ENCODE measurements around the gene SORBS2. TPM values are rescaled to one million over a fixed set of nuclear protein-coding genes. Genes with fewer than 3 reads are reported as not detected.

SORBS2 gene
- total RNA-seq, 2 donors from 2014 or later, result 7.0 to 13.8 TPM

DNA sequence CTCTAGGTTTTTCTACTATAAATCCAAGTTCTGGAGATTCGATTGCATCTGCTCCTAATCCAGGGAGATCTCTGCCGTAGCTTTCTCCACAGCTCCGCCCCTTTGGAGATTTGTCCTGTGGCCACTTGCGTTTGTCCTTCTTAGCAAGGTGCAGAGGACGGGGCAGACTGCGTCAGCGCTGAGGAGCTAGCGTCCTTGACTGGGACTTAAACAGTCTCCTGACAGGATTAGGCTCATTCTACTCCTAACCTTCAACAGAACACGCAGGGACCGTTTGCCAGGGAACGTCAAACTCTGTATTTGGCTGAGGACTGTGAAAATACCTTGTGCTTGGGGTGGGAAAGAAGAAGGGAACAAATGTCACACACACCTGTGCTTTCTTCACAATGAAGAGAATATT, 38.6 kb downstream of the SORBS2 start:
- H3K27ac ChIP-seq (ENCODE audit: low read depth, low read length), result no peak overlapping the region
- no peak overlapping the region for H3K4me3 ChIP-seq (ENCODE audit: low read length)
- Mint-ChIP-seq H3K36me3 (ENCODE audit: low read depth) (no peaks in the 10 kb centered on the region), H3K9me3 (peaks cover 2% of the 10 kb centered on the region), H3K27me3 (ENCODE audit: insufficient read depth) (peaks cover 4% of the 10 kb centered on the region), H3K4me1 (peaks cover 25% of the 10 kb centered on the region), H3K27ac (no peak overlapping the region), H3K4me3 (no peak overlapping the region)
- no peaks in the 10 kb centered on the region for H3K9me3 ChIP-seq (ENCODE audit: control insufficient read depth, low read length)
- TF ChIP-seq, protein P1, sequence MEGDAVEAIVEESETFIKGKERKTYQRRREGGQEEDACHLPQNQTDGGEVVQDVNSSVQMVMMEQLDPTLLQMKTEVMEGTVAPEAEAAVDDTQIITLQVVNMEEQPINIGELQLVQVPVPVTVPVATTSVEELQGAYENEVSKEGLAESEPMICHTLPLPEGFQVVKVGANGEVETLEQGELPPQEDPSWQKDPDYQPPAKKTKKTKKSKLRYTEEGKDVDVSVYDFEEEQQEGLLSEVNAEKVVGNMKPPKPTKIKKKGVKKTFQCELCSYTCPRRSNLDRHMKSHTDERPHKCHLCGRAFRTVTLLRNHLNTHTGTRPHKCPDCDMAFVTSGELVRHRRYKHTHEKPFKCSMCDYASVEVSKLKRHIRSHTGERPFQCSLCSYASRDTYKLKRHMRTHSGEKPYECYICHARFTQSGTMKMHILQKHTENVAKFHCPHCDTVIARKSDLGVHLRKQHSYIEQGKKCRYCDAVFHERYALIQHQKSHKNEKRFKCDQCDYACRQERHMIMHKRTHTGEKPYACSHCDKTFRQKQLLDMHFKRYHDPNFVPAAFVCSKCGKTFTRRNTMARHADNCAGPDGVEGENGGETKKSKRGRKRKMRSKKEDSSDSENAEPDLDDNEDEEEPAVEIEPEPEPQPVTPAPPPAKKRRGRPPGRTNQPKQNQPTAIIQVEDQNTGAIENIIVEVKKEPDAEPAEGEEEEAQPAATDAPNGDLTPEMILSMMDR (conservative IDR thresholded peaks at IDR 0.05), result peak; percentile 37
- no peak overlapping the region for H3K9ac ChIP-seq (ENCODE audit: extremely low read depth, low read length, poor library complexity, severe bottlenecking)
- peak; percentile 68 for DNase-seq
- WGBS, 2 experiments (ENCODE audit: insufficient coverage in 1 of 2, insufficient read length in 1 of 2), result 49 to 59% methylated on average over 6 to 11 of the region's 11 CpGs
- peaks cover 6% of the 10 kb centered on the region for H3K4me1 ChIP-seq (ENCODE audit: control insufficient read depth, insufficient read depth, low read length)
- peaks cover 4% of the 10 kb centered on the region for H3K27me3 ChIP-seq (ENCODE audit: control insufficient read depth, insufficient read depth, low read length, poor library complexity, severe bottlenecking)
- no peaks in the 10 kb centered on the region for H3K36me3 ChIP-seq (ENCODE audit: control insufficient read depth, insufficient read depth, low read length)

DNA sequence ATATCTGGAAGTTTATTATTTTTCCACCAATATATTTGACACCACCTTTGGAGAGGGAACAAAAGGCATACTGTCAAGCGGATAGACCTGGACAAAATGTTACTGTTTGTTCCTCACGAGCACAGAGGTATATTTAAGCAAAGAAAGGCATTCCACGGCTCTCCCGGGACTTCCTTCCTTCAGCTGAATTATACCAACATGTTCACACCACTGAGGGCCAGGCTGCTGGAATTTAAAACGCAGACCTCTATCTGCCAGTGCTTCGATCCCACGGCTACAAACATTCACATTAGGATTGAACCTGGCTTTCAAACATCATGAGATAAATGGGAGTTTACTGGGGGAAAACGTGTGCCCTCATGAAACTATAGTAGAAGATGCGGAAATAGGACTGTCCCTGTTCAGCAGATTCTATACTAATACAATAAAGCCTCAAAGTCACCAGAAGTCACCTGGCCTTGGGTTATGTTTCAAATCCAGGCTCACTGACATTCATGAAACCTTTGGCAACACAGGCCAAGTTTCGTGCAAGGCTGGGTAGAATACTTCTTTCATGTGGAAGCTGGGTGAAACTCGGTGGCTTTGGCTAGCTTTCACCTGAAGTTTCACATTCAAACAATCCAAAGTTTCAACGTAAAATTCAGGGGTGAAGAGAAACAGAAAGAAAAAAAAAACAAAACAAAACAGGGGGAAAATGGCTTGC, 39.5 kb downstream of the SORBS2 start:
- peaks cover 4% of the 10 kb centered on the region for H3K27me3 Mint-ChIP-seq (ENCODE audit: insufficient read depth)
- Histone ChIP-seq H3K36me3 (ENCODE audit: control insufficient read depth, insufficient read depth, low read length) (no peaks in the 10 kb centered on the region), H3K27ac (ENCODE audit: low read depth, low read length) (no peak overlapping the region), H3K27me3 (ENCODE audit: control insufficient read depth, insufficient read depth, low read length, poor library complexity, severe bottlenecking) (peaks cover 4% of the 10 kb centered on the region), H3K9me3 (ENCODE audit: control insufficient read depth, low read length) (no peaks in the 10 kb centered on the region), H3K4me1 (ENCODE audit: control insufficient read depth, insufficient read depth, low read length) (peaks cover 6% of the 10 kb centered on the region), H3K4me3 (ENCODE audit: low read length) (no peak overlapping the region), H3K9ac (ENCODE audit: extremely low read depth, low read length, poor library complexity, severe bottlenecking) (no peak overlapping the region)
- TF ChIP-seq, protein P1 (conservative IDR thresholded peaks at IDR 0.05), result no peak
- peaks cover 25% of the 10 kb centered on the region for H3K4me1 Mint-ChIP-seq
- H3K27ac Mint-ChIP-seq, result no peak overlapping the region
- no peak for DNase-seq
- peaks cover 2% of the 10 kb centered on the region for H3K9me3 Mint-ChIP-seq
- WGBS, 2 experiments (ENCODE audit: insufficient coverage in 1 of 2, insufficient read length in 1 of 2), result 93 to 99% methylated on average over 8 to 12 of the region's 12 CpGs
- no peak overlapping the region for H3K4me3 Mint-ChIP-seq
- H3K36me3 Mint-ChIP-seq (ENCODE audit: low read depth), result no peaks in the 10 kb centered on the region

DNA sequence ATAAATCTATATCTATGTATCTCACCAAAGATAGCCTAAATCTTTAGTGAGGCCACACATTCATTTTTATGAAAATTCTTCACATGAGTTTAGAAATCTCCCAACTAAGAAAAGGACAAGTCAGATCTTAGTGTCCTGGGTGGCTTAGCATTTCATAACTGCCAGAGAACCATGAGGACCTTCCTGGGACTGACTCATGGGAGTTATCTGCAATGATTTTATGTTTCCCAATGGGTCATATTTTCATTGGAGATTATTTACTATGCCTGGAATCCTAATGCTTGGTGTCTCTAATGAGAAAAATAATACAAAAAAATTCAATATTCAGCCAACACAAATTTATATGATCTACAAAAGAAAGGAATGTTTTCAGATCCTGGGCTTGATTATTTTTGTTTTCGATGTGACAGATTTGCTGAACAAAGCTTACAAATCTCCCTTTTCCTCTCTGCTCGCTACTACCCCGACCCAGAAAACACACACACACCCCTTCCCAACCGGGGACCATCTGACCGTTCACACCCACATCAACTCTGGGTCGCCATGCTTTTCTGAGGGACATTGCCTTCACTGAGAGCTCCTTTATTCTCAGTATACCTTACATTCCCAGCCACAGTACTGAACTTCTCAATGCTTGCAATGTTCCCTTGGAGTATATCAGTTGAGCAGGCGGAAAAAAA, 40.1 kb downstream of the SORBS2 start:
- Histone ChIP-seq H3K36me3 (ENCODE audit: control insufficient read depth, insufficient read depth, low read length) (no peaks in the 10 kb centered on the region), H3K4me3 (ENCODE audit: low read length) (no peak overlapping the region), H3K9me3 (ENCODE audit: control insufficient read depth, low read length) (no peaks in the 10 kb centered on the region), H3K27me3 (ENCODE audit: control insufficient read depth, insufficient read depth, low read length, poor library complexity, severe bottlenecking) (peaks cover 4% of the 10 kb centered on the region), H3K9ac (ENCODE audit: extremely low read depth, low read length, poor library complexity, severe bottlenecking) (no peak overlapping the region), H3K4me1 (ENCODE audit: control insufficient read depth, insufficient read depth, low read length) (peaks cover 6% of the 10 kb centered on the region), H3K27ac (ENCODE audit: low read depth, low read length) (no peak overlapping the region)
- DNase-seq, result no peak
- H3K4me1 Mint-ChIP-seq, result peaks cover 25% of the 10 kb centered on the region
- H3K27me3 Mint-ChIP-seq (ENCODE audit: insufficient read depth), result peaks cover 4% of the 10 kb centered on the region
- H3K27ac Mint-ChIP-seq, result no peak overlapping the region
- no peak overlapping the region for H3K4me3 Mint-ChIP-seq
- 95% methylated on average over 6 to 7 of the region's 7 CpGs for WGBS, 2 experiments (ENCODE audit: insufficient coverage in 1 of 2, insufficient read length in 1 of 2)
- H3K36me3 Mint-ChIP-seq (ENCODE audit: low read depth), result no peaks in the 10 kb centered on the region
- TF ChIP-seq, protein P1 (conservative IDR thresholded peaks at IDR 0.05), result no peak
- peaks cover 2% of the 10 kb centered on the region for H3K9me3 Mint-ChIP-seq

All from endodermal cell (in vitro differentiated cells).